Hepatocyte (in vitro differentiated cells): ENCODE measurements around the gene TJP2. TPM values are rescaled to one million over a fixed set of nuclear protein-coding genes. Genes with fewer than 3 reads are reported as not detected.

Experiments used
- DNase-seq: peaks from one replicate; pipeline ENCODE4 v3.0.0-alpha.2; 2016; ENCODE audit warnings: low spot score
- H2AFZ ChIP-seq: fragments of 200-600 bp; sonication (generic); 2 replicates; pipeline ENCODE4 v1.6.0; 2016; ENCODE audit warnings: antibody characterized with exemption, mild to moderate bottlenecking
- H3K27ac ChIP-seq: fragments of 200-600 bp; sonication (generic); 2 replicates; pipeline ENCODE4 v1.5.1; 2016; ENCODE audit warnings: mild to moderate bottlenecking
- H3K27me3 ChIP-seq: fragments of 200-600 bp; sonication (generic); 2 replicates; pipeline ENCODE4 v1.6.1; 2016
- H3K36me3 ChIP-seq: fragments of 200-600 bp; sonication (generic); replicated peaks from 2 replicates; pipeline ENCODE4 v1.5.1; 2016; ENCODE audit warnings: low read depth; ENCODE audit not compliant: insufficient read depth
- H3K4me1 ChIP-seq: fragments of 200-600 bp; sonication (generic); 2 replicates; pipeline ENCODE4 v1.5.1; 2016; ENCODE audit warnings: mild to moderate bottlenecking, moderate library complexity; ENCODE audit not compliant: insufficient read depth
- H3K4me2 ChIP-seq: fragments of 200-600 bp; sonication (generic); 2 replicates; pipeline ENCODE4 v1.6.0; 2016
- H3K4me3 ChIP-seq: fragments of 200-600 bp; sonication (generic); 2 replicates; pipeline ENCODE4 v1.5.1; 2016; ENCODE audit warnings: mild to moderate bottlenecking
- H3K79me2 ChIP-seq: fragments of 200-600 bp; sonication (generic); 2 replicates; pipeline ENCODE4 v1.6.0; 2017; ENCODE audit warnings: mild to moderate bottlenecking
- H3K9me2 ChIP-seq: fragments of 200-600 bp; sonication (generic); replicated peaks from 2 replicates; pipeline ENCODE4 v1.6.0; 2017; ENCODE audit warnings: mild to moderate bottlenecking; ENCODE audit not compliant: insufficient read depth
- H3K9me3 ChIP-seq: fragments of 200-600 bp; sonication (generic); 2 replicates; pipeline ENCODE4 v1.5.1; 2016; ENCODE audit warnings: low read depth, mild to moderate bottlenecking
- H4K20me1 ChIP-seq: fragments of 200-600 bp; sonication (generic); 2 replicates; pipeline ENCODE4 v1.6.0; 2016; ENCODE audit warnings: mild to moderate bottlenecking; ENCODE audit not compliant: insufficient read depth, poor library complexity, severe bottlenecking
- CTCF ChIP-seq: fragments of 200-600 bp; sonication (generic); IDR thresholded peaks from 2 replicates; pipeline ENCODE4 v1.5.1; 2016; ENCODE audit warnings: antibody characterized with exemption, mild to moderate bottlenecking; ENCODE audit not compliant: poor library complexity
- EZH2 ChIP-seq: fragments of 200-600 bp; sonication (generic); IDR thresholded peaks from 2 replicates; pipeline ENCODE4 v1.6.1; 2016; ENCODE audit warnings: antibody characterized with exemption, mild to moderate bottlenecking, borderline replicate concordance
- EZH2phosphoT487 ChIP-seq: fragments of 200-600 bp; sonication (generic); IDR thresholded peaks from one replicate; pipeline ENCODE4 v1.6.1; 2018; ENCODE audit warnings: antibody characterized with exemption, mild to moderate bottlenecking, low read depth, moderate library complexity; ENCODE audit not compliant: unreplicated experiment, severe bottlenecking
- WGBS: methylation state at CpG from one replicate; pipeline ENCODE4 v1.1.6; 2016; ENCODE audit warnings: low lambda C conversion rate; ENCODE audit errors: missing lambda C conversion rate; 5-methylcytosine and 5-hydroxymethylcytosine counted together
- polyA plus RNA-seq: library from polyadenylated mRNA; unstranded; fragments of >200 nt; fragmentation: Nextera tagmentation; extraction: Ambion mirVana; gene quantifications from 2 replicates; pipeline ENCODE4 v1.2.1, GENCODE V29; 2016
- total RNA-seq: library from RNA; depleted of rRNA; stranded (reverse); fragments of >200 nt; gene quantifications from 2 replicates; pipeline ENCODE4 v1.2.3, GENCODE V29; 2014

The TJP2 gene
- total and polyA plus RNA-seq, 2 experiments from 2014 or later, result 67.2 to 131 TPM

DNA sequence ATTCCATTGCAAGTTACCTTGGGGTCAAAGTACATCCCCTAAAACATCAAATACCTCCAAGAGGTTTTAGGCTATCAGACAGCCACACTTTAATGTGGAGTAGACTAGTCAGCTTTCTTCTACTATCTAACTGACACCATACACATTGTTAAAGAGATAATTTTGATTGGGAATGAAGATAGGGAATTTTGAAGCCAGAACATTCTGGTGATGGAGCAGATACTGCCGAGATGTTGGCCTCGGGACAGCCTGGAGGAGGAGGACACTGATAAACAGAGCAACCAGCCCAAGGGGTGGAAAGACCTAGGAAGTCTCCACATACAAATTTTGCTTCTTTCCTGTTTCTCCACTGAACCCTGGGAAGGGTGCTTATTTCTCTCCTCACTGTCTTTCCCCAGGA is 14.9 kb downstream of the TJP2 start:
- Histone ChIP-seq H3K27me3 (no peaks in the 10 kb centered on the region), H3K4me3 (no peak overlapping the region), H3K4me2 (no peak overlapping the region), H2AFZ (no peak overlapping the region), H3K27ac (peak overlapping the region; percentile 75), H3K9me3 (no peaks in the 10 kb centered on the region), H4K20me1 (no peaks in the 10 kb centered on the region), H3K79me2 (peaks cover 81% of the 10 kb centered on the region), H3K9me2 (no peaks in the 10 kb centered on the region), H3K4me1 (peaks cover 65% of the 10 kb centered on the region), H3K36me3 (no peaks in the 10 kb centered on the region)
- TF ChIP-seq EZH2phosphoT487 (no peak), CTCF (no peak), EZH2 (no peak)
- WGBS, result 32% methylated on average over 2 of the region's 2 CpGs
- DNase-seq, result no peak

GRCh38 chr9:69190086-69190862 is 16.2 kb downstream of the TJP2 start:
- H3K36me3 ChIP-seq, result no peaks in the 10 kb centered on the region
- H3K27ac ChIP-seq, result no peak overlapping the region
- no peaks in the 10 kb centered on the region for H3K9me2 ChIP-seq
- no peak for DNase-seq
- H3K4me3 ChIP-seq, result no peak overlapping the region
- no peaks in the 10 kb centered on the region for H3K27me3 ChIP-seq
- H3K4me1 ChIP-seq, result peaks cover 61% of the 10 kb centered on the region
- H3K9me3 ChIP-seq, result no peaks in the 10 kb centered on the region
- TF ChIP-seq EZH2phosphoT487 (no peak), CTCF (no peak), EZH2 (no peak)
- H3K4me2 ChIP-seq, result peak overlapping the region; percentile 22
- H3K79me2 ChIP-seq, result peaks cover 84% of the 10 kb centered on the region
- 55% methylated on average over 5 of the region's 5 CpGs for WGBS
- no peak overlapping the region for H2AFZ ChIP-seq
- H4K20me1 ChIP-seq, result peaks cover 10% of the 10 kb centered on the region

- Histone ChIP-seq H3K9me2 (no peaks in the 10 kb centered on the region), H2AFZ (no peak overlapping the region), H3K79me2 (peaks cover 85% of the 10 kb centered on the region), H3K36me3 (no peaks in the 10 kb centered on the region), H3K4me1 (peaks cover 61% of the 10 kb centered on the region), H3K9me3 (no peaks in the 10 kb centered on the region), H3K4me2 (peak overlapping the region; percentile 22), H3K27ac (no peak overlapping the region), H4K20me1 (peaks cover 12% of the 10 kb centered on the region), H3K4me3 (no peak overlapping the region), H3K27me3 (no peaks in the 10 kb centered on the region)
- 44% methylated on average over 1 of the region's 1 CpG for WGBS
- DNase-seq, result no peak
- TF ChIP-seq EZH2 (no peak), CTCF (no peak), EZH2phosphoT487 (no peak)
These were observed 16.7 kb downstream of the TJP2 start for GRCh38 chr9:69190863-69191181.
